OCI-M1 (cell line): ENCODE results near the gene NOP9.

Source experiments
- DNase-seq: peaks from one replicate; lab custom pipeline; 2025; lab: John Stamatoyannopoulos, UW

NOP9 gene

GRCh38 chr14:24283796-24284460 is 15.7 kb upstream of the NOP9 start:
- DNase-seq = no peak

- no peak for DNase-seq
These were observed 15.1 kb upstream of the NOP9 start for GRCh38 chr14:24284501-24285035.

- no peak for DNase-seq
These were observed 14.3 kb upstream of the NOP9 start for GRCh38 chr14:24285351-24285750.

- DNase-seq = no peak
These were observed 12.7 kb upstream of the NOP9 start for GRCh38 chr14:24286996-24287395.

- no peak for DNase-seq
These were observed 9.9 kb upstream of the NOP9 start for GRCh38 chr14:24289649-24290280.

- no peak for DNase-seq
These were observed 8.9 kb upstream of the NOP9 start for GRCh38 chr14:24290746-24291145.

GRCh38 chr14:24291446-24292117 is 8.1 kb upstream of the NOP9 start:
- no peak for DNase-seq

GRCh38 chr14:24292118-24292807 is 7.4 kb upstream of the NOP9 start:
- DNase-seq = no peak

GRCh38 chr14:24293525-24293924 is 6.1 kb upstream of the NOP9 start:
- DNase-seq = no peak

GRCh38 chr14:24296341-24297157 is 3.1 kb upstream of the NOP9 start:
- DNase-seq = peak; percentile 80

- DNase-seq = peak; percentile 67
These were observed 2.3 kb upstream of the NOP9 start for GRCh38 chr14:24297190-24297964.

- DNase-seq = peak; percentile 32
These were observed 777 bp upstream of the NOP9 start for GRCh38 chr14:24298892-24299254.

GRCh38 chr14:24300326-24300980 is 803 bp downstream of the NOP9 start:
- no peak for DNase-seq

- DNase-seq = no peak
These were observed 4.4 kb downstream of the NOP9 start for GRCh38 chr14:24304019-24304387.

GRCh38 chr14:24307156-24307574 is 7.5 kb downstream of the NOP9 start:
- no peak for DNase-seq

GRCh38 chr14:24307575-24308341 is 8.1 kb downstream of the NOP9 start, which contains the start of gene CIDEB:
CIDEB (minus strand) TSS chr14:24307977; CDS start chr14:24307858, 119 bp downstream.
- DNase-seq = peak; percentile 76

GRCh38 chr14:24308342-24309124 is 8.9 kb downstream of the NOP9 start:
- no peak for DNase-seq

GRCh38 chr14:24309538-24310264 is 10.1 kb downstream of the NOP9 start, which contains the start of gene LTB4R2:
LTB4R2 (plus strand) TSS chr14:24310140; CDS start chr14:24310665, 525 bp downstream.
- no peak for DNase-seq
